Neural cell (in vitro differentiated cells): Measurements from ENCODE around the gene DAG1. TPM values are rescaled to one million over a fixed set of nuclear protein-coding genes. Genes with fewer than 3 reads are reported as not detected.
A peak's percentile ranks its signal among the peaks of the same experiment; 100 is the strongest.

Experiments
- H2AFZ ChIP-seq: fragments of 200-600, 300-800 bp; sonication (generic), shearing (Covaris generic); 2 replicates; pipeline ENCODE4 v1.6.0; 2014; ENCODE audit warnings: low read depth, mild to moderate bottlenecking, antibody characterized with exemption, low read length, moderate library complexity
- H3F3A ChIP-seq: fragments of 200-600 bp; shearing (Covaris generic); 2 replicates; pipeline ENCODE4 v1.6.1; 2016; ENCODE audit warnings: mild to moderate bottlenecking, moderate library complexity, mixed read lengths, antibody characterized with exemption, low read length; ENCODE audit not compliant: insufficient read depth, poor library complexity, severe bottlenecking
- H3K27ac ChIP-seq: fragments of 200-600, 300-800 bp; sonication (generic), shearing (Covaris generic); 2 replicates; pipeline ENCODE4 v1.5.1; 2014; ENCODE audit warnings: mild to moderate bottlenecking, low read length, moderate library complexity
- H3K27me3 ChIP-seq: fragments of 300-800, 200-600 bp; sonication (generic), shearing (Covaris generic); 2 replicates; pipeline ENCODE4 v1.6.0; 2014; ENCODE audit warnings: mild to moderate bottlenecking, low read depth, low read length, moderate library complexity; ENCODE audit not compliant: insufficient read depth
- H3K36me3 ChIP-seq: fragments of 300-800, 200-600 bp; sonication (generic), shearing (Covaris generic); 2 replicates; pipeline ENCODE4 v1.5.1; 2014; ENCODE audit warnings: mild to moderate bottlenecking, antibody characterized with exemption, low read length, moderate library complexity; ENCODE audit not compliant: insufficient read depth
- H3K4me2 ChIP-seq: fragments of 300-800, 200-600 bp; sonication (generic), shearing (Covaris generic); 2 replicates; pipeline ENCODE4 v1.6.0; 2014; ENCODE audit warnings: mild to moderate bottlenecking, low read length
- H3K4me3 ChIP-seq: fragments of 300-800, 200-600 bp; sonication (generic), shearing (Covaris generic); 2 replicates; pipeline ENCODE4 v1.5.1; 2014; ENCODE audit warnings: mild to moderate bottlenecking, low read length, moderate library complexity
- H3K79me2 ChIP-seq: fragments of 200-600 bp; shearing (Covaris generic); replicated peaks from 2 replicates; pipeline ENCODE4 v1.6.0; 2014; ENCODE audit warnings: mild to moderate bottlenecking, low read length, moderate library complexity; ENCODE audit not compliant: insufficient read depth
- H3K9ac ChIP-seq: fragments of 300-800, 200-600 bp; sonication (generic), shearing (Covaris generic); 2 replicates; pipeline ENCODE4 v1.6.1; 2016; ENCODE audit warnings: mild to moderate bottlenecking, low read length, mixed read lengths
- H3K9me2 ChIP-seq: fragments of 200-600 bp; shearing (Covaris generic); 2 replicates; pipeline ENCODE4 v1.6.1; 2016; ENCODE audit warnings: mild to moderate bottlenecking, low read length, mixed read lengths; ENCODE audit not compliant: insufficient read depth
- H3K9me3 ChIP-seq: fragments of 200-600, 300-800 bp; sonication (generic), shearing (Covaris generic); 2 replicates; pipeline ENCODE4 v1.6.1; 2016; ENCODE audit warnings: mild to moderate bottlenecking, mixed run types, low read length, moderate library complexity, mixed read lengths
- H4K20me1 ChIP-seq: fragments of 200-600 bp; shearing (Covaris generic); 2 replicates; pipeline ENCODE4 v1.6.1; 2016; ENCODE audit warnings: mild to moderate bottlenecking, mixed run types; ENCODE audit not compliant: insufficient read depth
- CTCF ChIP-seq: fragments of 450-650 bp; IDR thresholded peaks from 2 replicates; pipeline ENCODE4 v1.5.1; 2014; ENCODE audit warnings: antibody characterized with exemption, mild to moderate bottlenecking, moderate library complexity; ENCODE audit not compliant: poor library complexity, severe bottlenecking
- EP300 ChIP-seq: fragments of 450-650 bp; conservative IDR thresholded peaks from 2 replicates; pipeline ENCODE4 v1.6.1; 2014; ENCODE audit warnings: antibody characterized with exemption, mild to moderate bottlenecking, moderate library complexity; ENCODE audit not compliant: poor library complexity, severe bottlenecking
- EZH2 ChIP-seq: fragments of 200-600, 300-800 bp; shearing (Covaris generic), sonication (generic); IDR thresholded peaks from 2 replicates; pipeline ENCODE4 v1.6.1; 2014; ENCODE audit warnings: antibody characterized with exemption, low read length, borderline replicate concordance, mild to moderate bottlenecking; ENCODE audit not compliant: insufficient read depth, poor library complexity, severe bottlenecking
- MXI1 ChIP-seq: fragments of 450-650 bp; conservative IDR thresholded peaks from 2 replicates; pipeline ENCODE4 v1.6.1; 2014; ENCODE audit warnings: antibody characterized with exemption, mild to moderate bottlenecking; ENCODE audit not compliant: poor library complexity, severe bottlenecking
- POLR2AphosphoS5 ChIP-seq: IDR thresholded peaks from 2 replicates; pipeline ENCODE4 v1.6.1; 2012
- REST ChIP-seq: IDR thresholded peaks from 2 replicates; pipeline ENCODE4 v1.6.1; 2012; ENCODE audit warnings: borderline replicate concordance
- SMC3 ChIP-seq: fragments of 450-650 bp; conservative IDR thresholded peaks from 2 replicates; pipeline ENCODE4 v1.6.1; 2014; ENCODE audit warnings: antibody characterized with exemption, mild to moderate bottlenecking, moderate library complexity; ENCODE audit not compliant: poor library complexity
- TAF1 ChIP-seq: IDR thresholded peaks from 2 replicates; pipeline ENCODE4 v1.6.1; 2012; ENCODE audit warnings: low read depth
- polyA plus RNA-seq: library from polyadenylated mRNA; depleted of rRNA; stranded (reverse); fragments of >200 nt; gene quantifications from 2 replicates; pipeline ENCODE4 v1.2.3, GENCODE V29; 2014

Gene DAG1
- polyA plus RNA-seq, 1 donor from 2014 or later = 14.3 TPM

- TF ChIP-seq REST (no peak), EZH2 (no peak), TAF1 (no peak), POLR2AphosphoS5 (no peak), SMC3 (no peak), CTCF (no peak), EP300 (no peak), MXI1 (no peak)
- peaks cover 7% of the 10 kb centered on the region for H3F3A ChIP-seq
- H3K4me2 ChIP-seq = peak overlapping the region; percentile 43
- peak overlapping the region; percentile 77 for H3K27ac ChIP-seq
- H3K36me3 ChIP-seq = no peaks in the 10 kb centered on the region
- no peaks in the 10 kb centered on the region for H3K27me3 ChIP-seq
- peaks cover 30% of the 10 kb centered on the region for H3K79me2 ChIP-seq
- no peaks in the 10 kb centered on the region for H3K9me2 ChIP-seq
- peaks cover 7% of the 10 kb centered on the region for H4K20me1 ChIP-seq
- H2AFZ ChIP-seq = peak overlapping the region; percentile 94
- H3K9ac ChIP-seq = peak overlapping the region; percentile 79
- H3K4me3 ChIP-seq = peak overlapping the region; percentile 75
- no peaks in the 10 kb centered on the region for H3K9me3 ChIP-seq
Measured at GRCh38 chr3:49469037-49469935, 781 bp upstream of the DAG1 start.

- Histone ChIP-seq H3K9ac (peak overlapping the region; percentile 87), H3K27ac (peak overlapping the region; percentile 85), H3K27me3 (no peaks in the 10 kb centered on the region), H4K20me1 (peaks cover 7% of the 10 kb centered on the region), H3K9me2 (no peaks in the 10 kb centered on the region), H3K4me2 (peak overlapping the region; percentile 94), H3K79me2 (peaks cover 30% of the 10 kb centered on the region), H3K4me3 (peak overlapping the region; percentile 88), H3K36me3 (no peaks in the 10 kb centered on the region), H2AFZ (peak overlapping the region; percentile 40), H3K9me3 (no peaks in the 10 kb centered on the region), H3F3A (peaks cover 7% of the 10 kb centered on the region)
- TF ChIP-seq SMC3 (no peak), TAF1 (peak; percentile 34)
Measured at GRCh38 chr3:49470714-49471420, 800 bp downstream of the DAG1 start.
